ENCODE data around the gene TMEM131L.
A peak's percentile ranks its signal among the peaks of the same experiment; 100 is the strongest.
"Not testable (repeated sequence)": the region's sequence is repeated elsewhere in the genome, so short reads cannot be mapped to it uniquely, and the experiment has no call there.

DNA sequence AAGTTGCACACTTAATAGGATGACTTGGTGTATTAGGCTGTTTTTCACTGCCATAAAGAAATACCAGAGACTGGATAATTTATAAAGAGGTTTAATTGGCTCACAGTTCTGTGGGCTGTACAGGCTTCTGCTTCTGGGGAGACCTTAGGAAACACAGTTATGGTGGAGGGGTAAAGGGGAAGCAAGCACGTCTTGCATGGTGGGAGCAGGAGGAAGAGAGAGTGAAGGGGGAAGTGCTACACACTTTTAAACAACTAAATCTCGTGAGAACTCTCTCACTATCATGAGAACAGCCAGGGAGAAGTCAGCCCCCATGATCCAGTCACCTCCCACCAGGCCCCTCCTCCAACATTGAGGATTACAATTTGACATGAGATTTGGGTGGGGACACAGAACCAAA, 142.9 kb downstream of the TMEM131L start:
- TF ChIP-seq POLR2A (IDR thresholded peaks at IDR 0.05; ENCODE audit: low read depth, low read length); POLR2AphosphoS5 (IDR thresholded peaks at IDR 0.05; ENCODE audit: low read depth, low read length); TAF1 (IDR thresholded peaks at IDR 0.05; ENCODE audit: low read depth, low read length); PAX5 (IDR thresholded peaks at IDR 0.05; ENCODE audit: insufficient read depth, low read length, severe bottlenecking); POU2F2 (IDR thresholded peaks at IDR 0.05; ENCODE audit: low read depth, low read length): not testable (repeated sequence)
- 0 out of 2 replicates have a peak, but pooled peaks have one; percentile 20 for TF ChIP-seq SPI1 (IDR thresholded peaks at IDR 0.05; ENCODE audit: low read depth, low read length)
